ENCODE results near the gene BOLL. TPM values are rescaled to one million over a fixed set of nuclear protein-coding genes. Genes with fewer than 3 reads are reported as not detected.

The BOLL gene
- total RNA-seq, 4 donors from 2014 or later = not detected

- no peak overlapping the region for H3K27ac ChIP-seq
- no peaks in the 10 kb centered on the region for H3K27me3 ChIP-seq
- peaks cover 0 to 34% (median 11%) of the 10 kb centered on the region in 4 donors for H3K4me1 ChIP-seq
- H3K36me3 ChIP-seq = no peaks in the 10 kb centered on the region
- 15 to 21% methylated on average over 2 of the region's 2 CpGs for WGBS, 2 donors
- TF ChIP-seq CTCF (IDR thresholded peaks at IDR 0.05) (peak; percentile 60 to 81 (median 66)), EP300 (IDR thresholded peaks at IDR 0.05) (no peak)
- no peaks in the 10 kb centered on the region for H3K9me3 ChIP-seq
- peak in 1 of 2 donors; percentile 66 for DNase-seq (ENCODE audit: low spot score in 2 of 2)
- no peak overlapping the region for H3K4me3 ChIP-seq
These were observed 17.9 kb upstream of the BOLL start for GRCh38 chr2:197803033-197803444.

DNA sequence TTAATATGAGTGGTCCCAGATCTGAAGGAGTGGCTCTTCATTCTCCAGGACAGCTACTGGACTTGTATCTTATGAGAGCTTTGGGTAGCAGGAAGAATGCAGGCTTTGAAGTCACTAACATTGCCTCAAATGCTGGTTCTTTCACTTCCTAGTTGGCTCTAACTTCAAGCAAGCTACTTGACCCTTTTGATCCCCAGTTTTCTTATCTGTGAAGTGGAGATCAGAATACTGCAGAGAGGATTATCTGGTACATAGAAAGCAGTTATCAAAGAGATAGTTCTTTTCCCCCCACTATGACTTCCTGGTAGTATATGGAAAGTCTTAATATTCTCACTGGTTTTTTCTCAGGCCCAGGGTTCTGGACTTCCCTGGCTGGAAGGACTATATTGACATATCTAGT lies 15.9 kb upstream of the BOLL start:
- Histone ChIP-seq H3K27me3 (no peaks in the 10 kb centered on the region), H3K36me3 (no peaks in the 10 kb centered on the region), H3K4me1 (peaks cover 0 to 23% (median 11%) of the 10 kb centered on the region in 4 donors), H3K4me3 (no peak overlapping the region), H3K9me3 (no peaks in the 10 kb centered on the region), H3K27ac (no peak overlapping the region)
- no peak for DNase-seq (ENCODE audit: low spot score in 2 of 2)
- TF ChIP-seq EP300 (IDR thresholded peaks at IDR 0.05) (no peak), POLR2A (IDR thresholded peaks at IDR 0.05) (no peak), CTCF (IDR thresholded peaks at IDR 0.05) (no peak)

- H3K27ac ChIP-seq = no peak overlapping the region
- no peaks in the 10 kb centered on the region for H3K36me3 ChIP-seq
- H3K27me3 ChIP-seq = no peaks in the 10 kb centered on the region
- 84 to 88% methylated on average over 2 of the region's 2 CpGs for WGBS, 2 donors
- no peaks in the 10 kb centered on the region for H3K9me3 ChIP-seq
- no peak overlapping the region for H3K4me3 ChIP-seq
- TF ChIP-seq POLR2A (IDR thresholded peaks at IDR 0.05) (no peak), EP300 (IDR thresholded peaks at IDR 0.05) (no peak), CTCF (IDR thresholded peaks at IDR 0.05) (no peak)
- no peak for DNase-seq (ENCODE audit: low spot score in 2 of 2)
- H3K4me1 ChIP-seq = peaks cover 0 to 14% (median 7%) of the 10 kb centered on the region in 4 donors
These were observed 15.0 kb upstream of the BOLL start for GRCh38 chr2:197800091-197800490.

DNA sequence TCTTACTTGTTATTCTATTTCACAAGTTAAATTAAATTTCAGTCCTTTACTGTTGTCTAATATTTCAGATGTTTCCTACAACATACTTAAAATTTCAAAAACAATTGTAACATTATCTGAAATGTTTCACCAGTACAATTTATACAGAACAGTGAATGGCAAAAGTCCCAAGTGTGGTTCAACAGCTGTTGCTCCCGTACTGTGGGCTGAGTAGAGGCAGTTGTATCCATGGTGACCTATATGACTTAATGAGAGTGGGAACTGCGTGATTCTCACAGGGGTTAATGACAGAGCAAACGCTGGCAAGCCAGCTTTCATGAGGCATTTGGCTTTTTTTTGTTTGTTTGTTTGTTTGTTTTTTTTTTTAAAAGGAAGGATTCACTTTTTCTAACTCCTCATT lies 13.9 kb upstream of the BOLL start:
- 49 to 56% methylated on average over 3 of the region's 3 CpGs for WGBS, 2 donors

DNA sequence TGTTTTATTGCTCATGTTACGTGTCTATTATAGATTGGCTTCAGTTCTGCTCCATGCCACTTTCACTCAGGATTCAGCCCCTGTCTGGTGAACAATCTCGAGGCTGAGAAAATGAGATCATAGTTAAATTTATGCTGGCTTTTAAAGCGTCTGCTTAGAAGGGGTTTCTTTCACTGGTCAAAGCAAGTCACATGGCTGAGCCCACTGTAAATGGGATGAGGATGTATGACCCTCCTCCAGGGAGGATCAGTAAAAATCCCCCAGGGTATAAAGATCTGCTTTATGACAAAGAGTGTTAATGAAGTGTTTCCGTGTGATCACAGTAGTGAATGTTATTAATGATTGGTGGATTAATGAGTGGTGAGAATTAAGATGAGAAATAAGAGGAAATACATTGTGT lies 13.1 kb upstream of the BOLL start:
- H3K27ac ChIP-seq = no peak overlapping the region
- no peak overlapping the region for H3K4me3 ChIP-seq
- no peaks in the 10 kb centered on the region for H3K27me3 ChIP-seq
- WGBS, 2 donors = 50 to 54% methylated on average over 4 of the region's 4 CpGs
- TF ChIP-seq EP300 (IDR thresholded peaks at IDR 0.05) (no peak), CTCF (IDR thresholded peaks at IDR 0.05) (no peak), POLR2A (IDR thresholded peaks at IDR 0.05) (no peak)
- peaks cover 0 to 3% (median 0%) of the 10 kb centered on the region in 4 donors for H3K4me1 ChIP-seq
- H3K36me3 ChIP-seq = no peaks in the 10 kb centered on the region
- no peaks in the 10 kb centered on the region for H3K9me3 ChIP-seq
- no peak for DNase-seq (ENCODE audit: low spot score in 2 of 2)

More for the DNA sequence above, 13.9 kb upstream of the BOLL start:
- TF ChIP-seq POLR2A (IDR thresholded peaks at IDR 0.05) (no peak), CTCF (IDR thresholded peaks at IDR 0.05) (no peak), EP300 (IDR thresholded peaks at IDR 0.05) (no peak)
- Histone ChIP-seq H3K27me3 (no peaks in the 10 kb centered on the region), H3K36me3 (no peaks in the 10 kb centered on the region), H3K9me3 (no peaks in the 10 kb centered on the region), H3K4me1 (peaks cover 0 to 12% (median 7%) of the 10 kb centered on the region in 4 donors), H3K4me3 (no peak overlapping the region), H3K27ac (no peak overlapping the region)
- DNase-seq (ENCODE audit: low spot score in 2 of 2) = no peak

All from tibial nerve (tissue), 4 donors.